GM21529 (cell line): ENCODE data around the gene JAG1.

Experiments
- ATAC-seq: cut with Tn5 transposase; IDR thresholded peaks from one replicate; pipeline ENCODE4 v1.9.1; 2021; ENCODE audit not compliant: unreplicated experiment

The JAG1 gene

GRCh38 chr20:10669843-10670446 is 3.9 kb downstream of the JAG1 start:
- ATAC-seq: no peak

- no peak for ATAC-seq
Observed at GRCh38 chr20:10668677-10669368, 5.0 kb downstream of the JAG1 start.

GRCh38 chr20:10667560-10668167 is 6.1 kb downstream of the JAG1 start:
- ATAC-seq: no peak

- ATAC-seq: no peak
Observed at GRCh38 chr20:10667077-10667401, 6.8 kb downstream of the JAG1 start.

GRCh38 chr20:10666221-10667076 is 7.3 kb downstream of the JAG1 start:
- ATAC-seq: no peak

GRCh38 chr20:10665791-10666190 is 8.0 kb downstream of the JAG1 start:
- no peak for ATAC-seq

GRCh38 chr20:10665027-10665561 is 8.7 kb downstream of the JAG1 start:
- ATAC-seq: no peak

- ATAC-seq: no peak
Observed at GRCh38 chr20:10663756-10664155, 10.0 kb downstream of the JAG1 start.

- no peak for ATAC-seq
Observed at GRCh38 chr20:10662661-10663458, 10.9 kb downstream of the JAG1 start.

- ATAC-seq: no peak
Observed at GRCh38 chr20:10662151-10662550, 11.6 kb downstream of the JAG1 start.

- ATAC-seq: no peak
Observed at GRCh38 chr20:10661261-10661660, 12.5 kb downstream of the JAG1 start.

- ATAC-seq: no peak
Observed at GRCh38 chr20:10660661-10661060, 13.1 kb downstream of the JAG1 start.

GRCh38 chr20:10659651-10660601 is 13.9 kb downstream of the JAG1 start:
- no peak for ATAC-seq

GRCh38 chr20:10658876-10659632 is 14.7 kb downstream of the JAG1 start:
- no peak for ATAC-seq

GRCh38 chr20:10658051-10658823 is 15.6 kb downstream of the JAG1 start:
- ATAC-seq: no peak

GRCh38 chr20:10657453-10657852 is 16.3 kb downstream of the JAG1 start:
- no peak for ATAC-seq

GRCh38 chr20:10655720-10656669 is 17.8 kb downstream of the JAG1 start:
- no peak for ATAC-seq
